Endothelial cell of umbilical vein (primary cell): ENCODE measurements around the gene MISP3. TPM values are rescaled to one million over a fixed set of nuclear protein-coding genes. Genes with fewer than 3 reads are reported as not detected.
A peak's percentile ranks its signal among the peaks of the same experiment; 100 is the strongest.

ENCODE experiments used
- BruUV-seq: library from RNA; stranded (reverse); fragments of 400-500 nt; replicated peaks from 2 replicates; lab custom pipeline; 2021; lab: Mats Ljungman, UMichigan
- CTCF ChIA-PET: fragments of 300-600, 350-600 bp; sonication (Branson Sonifier 250); formaldehyde crosslinking; loops from one replicate; lab custom pipeline; 2021; ENCODE audit warnings: antibody characterized with exemption, inconsistent platforms; lab: Charles Lee
- POLR2A ChIA-PET: fragments of 300-600, 350-600 bp; sonication (Branson Sonifier 250); formaldehyde crosslinking; loops from one replicate; lab custom pipeline; 2021; ENCODE audit warnings: antibody characterized with exemption, inconsistent platforms; lab: Charles Lee
- DNase-seq: peaks from one replicate; pipeline ENCODE4 v3.0.0-alpha.2; 2011; ENCODE audit warnings: low read depth, low spot score
- FAIRE-seq: peaks from 2 replicates; lab custom pipeline; 2011; peaks lifted over from hg19 to GRCh38; lab: Jason Lieb, UNC
- H2AFZ ChIP-seq: 2 replicates; pipeline ENCODE4 v1.6.0; 2012; ENCODE audit warnings: low read depth, low read length, control low read depth, inconsistent platforms
- H3K27ac ChIP-seq: 2 replicates; pipeline ENCODE4 v1.5.1; 2011; ENCODE audit warnings: low read depth, mild to moderate bottlenecking, control low read depth, low read length, moderate library complexity; ENCODE audit not compliant: insufficient read depth
- H3K27me3 ChIP-seq, 2 experiments: 2 replicates each; pipeline versions ENCODE4 v1.6.0 to v1.6.1; 2011; ENCODE audit warnings: low read length in 2 of 2, mixed read lengths in 1 of 2; ENCODE audit not compliant: control insufficient read depth in 2 of 2, insufficient read depth in 2 of 2
- H3K36me3 ChIP-seq, 2 experiments: 2 replicates in 1 of 2; 3 replicates in 1 of 2; pipeline ENCODE4 v1.5.1; 2011; ENCODE audit warnings: low read length in 2 of 2, mild to moderate bottlenecking in 1 of 2, moderate library complexity in 1 of 2; ENCODE audit not compliant: control insufficient read depth in 2 of 2, insufficient read depth in 2 of 2; ENCODE audit errors: extremely low read depth in 1 of 2
- H3K4me1 ChIP-seq: 3 replicates; pipeline ENCODE4 v1.5.1; 2011; ENCODE audit warnings: mild to moderate bottlenecking, low read length; ENCODE audit not compliant: control insufficient read depth, insufficient read depth; ENCODE audit errors: extremely low read depth
- H3K4me2 ChIP-seq: 2 replicates; pipeline ENCODE4 v1.6.1; 2011; ENCODE audit warnings: low read length, control low read depth, mixed read lengths; ENCODE audit not compliant: insufficient read depth
- H3K4me3 ChIP-seq, 3 experiments: fragments of 200-600 bp in 1 of 3; sonication (generic), shearing (Covaris generic) in 1 of 3; replicated peaks in 1 of 3; 2 replicates each; pipeline ENCODE4 v1.5.1; 2011 to 2016; ENCODE audit warnings: control low read depth in 3 of 3, low read length in 3 of 3, mild to moderate bottlenecking in 2 of 3, inconsistent platforms in 1 of 3, low read depth in 1 of 3, moderate library complexity in 1 of 3; ENCODE audit not compliant: insufficient read depth in 1 of 3
- H3K79me2 ChIP-seq: 2 replicates; pipeline ENCODE4 v1.6.0; 2012; ENCODE audit warnings: low read length, inconsistent platforms; ENCODE audit not compliant: control insufficient read depth, insufficient read depth
- H3K9ac ChIP-seq: replicated peaks from 2 replicates; pipeline ENCODE3; 2011; ENCODE audit warnings: low read length, control low read depth; ENCODE audit not compliant: insufficient read depth; ENCODE audit errors: extremely low read depth
- H3K9me1 ChIP-seq: replicated peaks from 3 replicates; pipeline ENCODE4 v1.6.0; 2011; ENCODE audit warnings: mild to moderate bottlenecking, low read length; ENCODE audit not compliant: control insufficient read depth, insufficient read depth; ENCODE audit errors: extremely low read depth
- H3K9me3 ChIP-seq: replicated peaks from 2 replicates; pipeline ENCODE4 v1.5.1; 2012; ENCODE audit warnings: low read length, inconsistent platforms; ENCODE audit not compliant: control insufficient read depth, insufficient read depth
- H4K20me1 ChIP-seq: replicated peaks from 2 replicates; pipeline ENCODE3; 2011; ENCODE audit warnings: mild to moderate bottlenecking, low read length; ENCODE audit not compliant: control insufficient read depth, insufficient read depth; ENCODE audit errors: extremely low read depth
- FOS ChIP-seq: IDR thresholded peaks from 2 replicates; pipeline ENCODE4 v1.6.1; 2011; ENCODE audit warnings: mild to moderate bottlenecking, low read length, moderate library complexity, borderline replicate concordance; ENCODE audit not compliant: insufficient read depth
- dilution Hi-C: fragments of 300-500 bp; cut with MboI; formaldehyde crosslinking; loops from one replicate; pipeline ENCODE4 v1.15.0; 2019; ENCODE audit warnings: low sequenced_read_pairs; ENCODE audit not compliant: extremely low pct_ligation_motif_present
- intact Hi-C: fragments of 100-400 bp; cut with micrococcal nuclease; formaldehyde crosslinking; loops from one replicate; pipeline ENCODE4 v1.10.0; 2022
- polyA plus RNA-seq, 4 experiments: library from polyadenylated mRNA; depleted of rRNA in 3 of 4; stranded (reverse) in 3 of 4; unstranded in 1 of 4; fragments of >200 nt; gene quantifications; 2 replicates each; pipeline versions ENCODE4 v1.2.1 to v1.2.3, GENCODE V29; 2011 to 2012; ENCODE audit warnings: missing spikeins in 1 of 4
- total RNA-seq: library from RNA; stranded (reverse); gene quantifications from 2 replicates; pipeline ENCODE4 v1.2.3, GENCODE V29; 2021
- TF ChIP-seq, protein P1 (sequence below), 2 donors: IDR thresholded peaks; 1 replicate in 1 of 2; 2 replicates in 1 of 2; pipeline ENCODE4 v1.5.1; 2011; ENCODE audit warnings: low read length in 2 of 2, mild to moderate bottlenecking in 2 of 2, moderate library complexity in 2 of 2, control low read depth in 1 of 2, inconsistent platforms in 1 of 2, low read depth in 1 of 2; ENCODE audit not compliant: insufficient read depth in 1 of 2; ENCODE audit errors: extremely low read depth in 1 of 2

Gene MISP3
- total and polyA plus RNA-seq, 2 donors (not counting 3 experiments of a cell fraction or from before 2014, with no cell fraction given) = 0.26 to 0.31 TPM

DNA sequence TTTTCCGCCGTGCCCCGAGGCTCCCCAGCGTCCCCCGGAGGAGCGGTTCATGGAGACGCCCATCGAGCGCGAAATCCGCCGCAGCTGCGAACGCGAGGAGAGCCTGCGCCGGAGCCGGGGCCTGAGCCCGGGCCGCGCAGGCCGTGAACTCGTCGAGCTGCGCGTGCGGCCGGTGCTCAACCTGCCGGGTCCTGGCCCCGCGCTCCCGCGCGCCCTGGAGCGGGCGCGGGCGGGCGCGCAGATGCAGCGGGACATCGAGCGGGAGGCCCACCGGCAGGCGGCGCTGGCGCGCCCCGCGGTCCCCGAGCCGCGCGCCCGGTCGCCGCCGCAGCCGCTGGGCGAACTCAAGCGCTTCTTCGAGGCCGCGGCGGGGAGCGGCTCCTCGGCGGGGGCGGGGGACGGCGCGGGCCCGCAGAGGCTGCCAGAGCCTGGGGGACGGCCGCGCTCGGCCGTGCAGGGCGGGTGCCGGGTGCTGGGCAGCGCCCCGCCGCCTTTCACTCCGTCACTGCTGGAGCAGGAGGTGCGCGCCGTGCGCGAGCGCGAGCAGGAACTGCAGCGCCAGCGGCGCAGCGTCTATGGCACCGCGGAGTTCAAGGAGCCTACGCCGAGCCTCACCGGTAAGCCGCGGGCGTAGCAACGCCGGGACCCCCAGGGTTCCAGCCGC lies 807 bp downstream of the MISP3 start:
- peaks cover 26% of the 10 kb centered on the region for H3K4me1 ChIP-seq
- FAIRE-seq (peak; percentile 69), DNase-seq (peak; percentile 59)
- H3K9me1 ChIP-seq = no peaks in the 10 kb centered on the region
- dilution Hi-C loops (no loop called here), intact Hi-C loops (loop anchor here (1.0 to 5.0 kb wide), 3 partner anchors 41 to 286 kb away; partner anchors contain the start of gene ASF1B)
- peak overlapping the region; percentile 79 for H3K4me2 ChIP-seq
- H3K36me3 ChIP-seq = no peaks in the 10 kb centered on the region
- H3K4me3 ChIP-seq = peak overlapping the region; percentile 29 to 61 (median 43)
- POLR2A ChIA-PET = no interaction called here
- H3K9me3 ChIP-seq = no peaks in the 10 kb centered on the region
- CTCF ChIA-PET = interaction anchor here (0.6 to 6.6 kb wide), 18 partner anchors 9 to 275 kb away, joined by 3 to 74 read pairs (median 6); partner anchors contain the start of genes ASF1B, IL27RA and NANOS3
- H3K79me2 ChIP-seq = no peaks in the 10 kb centered on the region
- peak overlapping the region; percentile 3 for H3K9ac ChIP-seq
- peak overlapping the region; percentile 86 for H2AFZ ChIP-seq
- no peaks in the 10 kb centered on the region for H3K27me3 ChIP-seq
- BruUV-seq = no TSS peak
- TF ChIP-seq FOS = no peak
- TF ChIP-seq, protein P1, sequence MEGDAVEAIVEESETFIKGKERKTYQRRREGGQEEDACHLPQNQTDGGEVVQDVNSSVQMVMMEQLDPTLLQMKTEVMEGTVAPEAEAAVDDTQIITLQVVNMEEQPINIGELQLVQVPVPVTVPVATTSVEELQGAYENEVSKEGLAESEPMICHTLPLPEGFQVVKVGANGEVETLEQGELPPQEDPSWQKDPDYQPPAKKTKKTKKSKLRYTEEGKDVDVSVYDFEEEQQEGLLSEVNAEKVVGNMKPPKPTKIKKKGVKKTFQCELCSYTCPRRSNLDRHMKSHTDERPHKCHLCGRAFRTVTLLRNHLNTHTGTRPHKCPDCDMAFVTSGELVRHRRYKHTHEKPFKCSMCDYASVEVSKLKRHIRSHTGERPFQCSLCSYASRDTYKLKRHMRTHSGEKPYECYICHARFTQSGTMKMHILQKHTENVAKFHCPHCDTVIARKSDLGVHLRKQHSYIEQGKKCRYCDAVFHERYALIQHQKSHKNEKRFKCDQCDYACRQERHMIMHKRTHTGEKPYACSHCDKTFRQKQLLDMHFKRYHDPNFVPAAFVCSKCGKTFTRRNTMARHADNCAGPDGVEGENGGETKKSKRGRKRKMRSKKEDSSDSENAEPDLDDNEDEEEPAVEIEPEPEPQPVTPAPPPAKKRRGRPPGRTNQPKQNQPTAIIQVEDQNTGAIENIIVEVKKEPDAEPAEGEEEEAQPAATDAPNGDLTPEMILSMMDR (IDR thresholded peaks at IDR 0.05; ENCODE audit: extremely low read depth in 1 of 2, insufficient read depth in 1 of 2, low read depth in 1 of 2, low read length in 2 of 2) = peak; percentile 35 to 60
- H3K27ac ChIP-seq = no peak overlapping the region
- no peaks in the 10 kb centered on the region for H4K20me1 ChIP-seq
